ENCODE measurements around the gene SCAMP3. TPM values are rescaled to one million over a fixed set of nuclear protein-coding genes. Genes with fewer than 3 reads are reported as not detected.
"Not testable (repeated sequence)": the region's sequence is repeated elsewhere in the genome, so short reads cannot be mapped to it uniquely, and the experiment has no call there.

Gene SCAMP3
- total RNA-seq, 1 donor from 2014 or later, result 55.4 TPM

DNA sequence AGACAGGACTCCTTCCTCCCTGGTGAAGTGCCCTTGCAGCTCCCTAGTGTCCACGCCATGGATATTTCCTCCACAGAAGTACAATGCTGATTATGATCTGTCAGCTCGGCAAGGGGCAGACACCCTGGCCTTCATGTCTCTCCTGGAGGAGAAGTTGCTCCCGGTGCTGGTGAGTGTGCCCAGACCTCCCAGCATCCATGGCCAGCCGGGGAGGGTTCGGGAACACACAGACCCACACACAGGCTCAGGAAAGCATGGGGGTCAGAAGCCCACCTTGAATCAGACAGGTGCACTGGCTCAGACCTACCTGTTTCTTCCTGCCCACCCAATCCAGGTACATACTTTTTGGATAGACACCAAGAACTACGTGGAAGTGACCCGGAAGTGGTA lies 50.1 kb downstream of the SCAMP3 start:
- intact Hi-C loops (cut with DNase I); DNase-seq (ENCODE audit: missing footprints); ATAC-seq: not testable (repeated sequence)

DNA sequence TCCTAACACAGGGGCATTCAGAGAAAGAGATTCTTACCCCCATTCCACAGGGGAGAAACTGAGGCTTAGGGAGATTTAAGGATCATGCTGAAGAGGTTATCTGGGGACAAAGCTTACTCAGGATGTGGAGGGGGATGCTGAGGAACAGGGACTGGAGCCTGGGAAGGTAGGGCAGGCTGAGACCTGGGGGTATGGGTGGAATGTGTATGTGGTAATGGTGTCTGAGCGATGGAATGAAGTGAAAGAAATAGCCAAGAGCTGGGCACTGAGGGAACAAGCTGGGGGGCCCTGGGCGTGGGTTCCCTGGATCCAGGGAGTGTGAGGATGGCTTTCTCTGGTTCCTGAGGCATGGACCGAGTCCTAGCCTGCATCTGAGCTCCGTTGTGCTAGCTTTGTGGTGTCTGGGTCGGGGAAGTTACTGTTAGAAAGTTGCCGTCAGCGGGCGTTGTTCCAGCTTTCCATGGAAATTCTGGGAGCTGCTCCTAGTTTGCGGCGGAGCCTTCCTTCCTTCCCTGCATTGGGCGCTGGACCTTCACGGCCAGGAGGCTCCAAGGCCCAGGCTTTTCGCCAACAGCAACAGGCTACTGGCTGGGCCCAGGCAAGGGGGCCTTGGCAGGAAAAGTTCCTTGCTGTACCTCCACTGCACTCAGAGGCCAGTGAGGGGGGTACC lies 50.6 kb downstream of the SCAMP3 start:
- intact Hi-C loops (cut with DNase I); ATAC-seq; DNase-seq (ENCODE audit: missing footprints): not testable (repeated sequence)

- intact Hi-C loops (cut with DNase I), result no loop called here
- DNase-seq (ENCODE audit: missing footprints) (peak; percentile 15), ATAC-seq (no peak)
Measured at GRCh38 chr1:155210314-155211104, 51.7 kb downstream of the SCAMP3 start.

DNA sequence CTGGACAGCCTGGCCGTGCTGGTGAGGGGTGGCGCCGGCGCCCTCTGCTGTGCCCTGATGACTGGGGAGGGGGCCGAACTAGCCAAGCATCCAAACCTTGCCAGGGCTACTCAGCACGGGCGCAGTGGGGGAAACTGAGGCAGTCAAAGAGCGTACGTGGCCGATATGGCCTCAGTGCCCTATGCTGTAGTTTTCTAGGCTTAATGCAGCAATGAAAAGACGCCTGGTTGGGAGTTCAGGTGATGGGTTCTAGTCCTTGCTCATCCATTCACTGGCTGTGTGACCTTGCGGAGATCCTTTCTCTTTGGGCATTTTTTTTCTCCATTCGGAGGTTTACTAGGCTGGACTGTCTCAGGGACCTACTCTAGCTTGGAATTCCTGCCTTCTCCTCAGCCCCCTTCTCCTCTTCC lies 52.8 kb downstream of the SCAMP3 start:
- DNase-seq (ENCODE audit: missing footprints) (no peak), ATAC-seq (no peak)
- intact Hi-C loops (cut with DNase I), result loop anchor here (5.0 kb wide), 2 partner anchors 33 to 383 kb away; a partner anchor contains a TSS

GRCh38 chr1:155208541-155209311 lies 53.4 kb downstream of the SCAMP3 start, which contains the start of gene MTX1:
Gene MTX1 (plus strand): TSS chr1:155208695. CDS start chr1:155208805, 110 bp downstream.
- peak; percentile 96 for DNase-seq (ENCODE audit: missing footprints)
- peak; percentile 89 for ATAC-seq
- intact Hi-C loops (cut with DNase I), result loop anchor here (1.0 to 5.0 kb wide), 3 partner anchors 34 to 384 kb away; a partner anchor contains a TSS

GRCh38 chr1:155207806-155208540 lies 54.2 kb downstream of the SCAMP3 start, which contains the start of gene THBS3:
Gene THBS3 (minus strand): TSS chr1:155207897. CDS start chr1:155207876, 21 bp downstream.
- ATAC-seq, result peak; percentile 18
- intact Hi-C loops (cut with DNase I), result loop anchor here (1.0 to 5.0 kb wide), 4 partner anchors 18 to 384 kb away; a partner anchor contains a TSS
- peak; percentile 83 for DNase-seq (ENCODE audit: missing footprints)

GRCh38 chr1:155206891-155207805 lies 55.0 kb downstream of the SCAMP3 start:
- DNase-seq (ENCODE audit: missing footprints), result peak; percentile 91
- ATAC-seq, result peak; percentile 16
- intact Hi-C loops (cut with DNase I), result loop anchor here (1.0 to 5.0 kb wide), 3 partner anchors 19 to 385 kb away; a partner anchor contains a TSS

Other genes with a start within 250 kb of the SCAMP3 start
- 0.35 TPM for gene DCST2, start 228.6 kb downstream of the SCAMP3 start, total RNA-seq
- gene DCST1, start 228.5 kb downstream of the SCAMP3 start, total RNA-seq, result not detected
- gene ADAM15, start 211.0 kb downstream of the SCAMP3 start, total RNA-seq, result 101 TPM
- 2.1 TPM for gene EFNA4, start 198.6 kb downstream of the SCAMP3 start, total RNA-seq
- gene EFNA3, start 183.5 kb downstream of the SCAMP3 start, total RNA-seq, result 1.1 TPM
- 43.9 TPM for gene EFNA1, start 134.5 kb downstream of the SCAMP3 start, total RNA-seq
- gene SLC50A1, start 126.5 kb downstream of the SCAMP3 start, total RNA-seq, result 9.3 TPM
- gene DPM3, start 121.8 kb downstream of the SCAMP3 start, total RNA-seq, result 55.7 TPM
- gene KRTCAP2, start 89.1 kb downstream of the SCAMP3 start, total RNA-seq, result 118 TPM
- 0.16 TPM for gene TRIM46, start 88.5 kb downstream of the SCAMP3 start, total RNA-seq
- 5.7 TPM for gene THBS3, start 54.5 kb downstream of the SCAMP3 start, total RNA-seq
- 16.5 TPM for gene MTX1, start 53.7 kb downstream of the SCAMP3 start, total RNA-seq
- 14.5 TPM for gene ENTREP3, start 6.9 kb downstream of the SCAMP3 start, total RNA-seq
- gene CLK2, start 11.1 kb upstream of the SCAMP3 start, total RNA-seq, result 20.9 TPM
- gene HCN3, start 15.1 kb upstream of the SCAMP3 start, total RNA-seq, result 1.8 TPM
- gene PKLR, start 39.1 kb upstream of the SCAMP3 start, total RNA-seq, result not detected
- 80.0 TPM for gene FDPS, start 46.5 kb upstream of the SCAMP3 start, total RNA-seq
- gene RUSC1, start 58.5 kb upstream of the SCAMP3 start, total RNA-seq, result 24.3 TPM

Measured in Right ventricle myocardium inferior (tissue), 1 donor.